ENCODE measurements around the gene MXD3. TPM values are rescaled to one million over a fixed set of nuclear protein-coding genes. Genes with fewer than 3 reads are reported as not detected.
A peak's percentile ranks its signal among the peaks of the same experiment; 100 is the strongest.

The MXD3 gene
- total RNA-seq, 1 donor from 2014 or later, result 6.4 TPM

DNA sequence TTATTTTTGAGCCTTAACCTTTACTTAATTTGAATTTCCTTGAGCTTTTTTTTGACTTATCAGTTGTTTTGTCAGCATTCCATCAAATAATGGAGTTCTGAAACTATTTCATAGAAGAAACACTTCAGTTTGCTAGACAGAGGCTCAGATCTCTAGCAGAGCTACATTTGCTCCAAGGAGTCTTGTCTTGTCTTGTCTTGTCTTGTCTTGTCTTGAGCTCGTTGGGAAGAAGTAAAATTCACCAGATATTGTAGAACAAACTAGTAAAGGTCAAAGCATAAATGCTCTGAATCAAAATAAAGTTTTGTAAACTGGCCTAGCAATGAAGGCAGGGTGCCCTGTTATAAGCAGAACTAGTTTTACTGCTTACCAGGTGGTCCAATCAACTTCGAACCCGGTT lies 41.7 kb downstream of the MXD3 start:
- no peaks in the 10 kb centered on the region for H3K9me3 Mint-ChIP-seq (ENCODE audit: unreplicated experiment)
- H3K4me3 Mint-ChIP-seq (ENCODE audit: unreplicated experiment), result no peak overlapping the region
- H3K36me3 Mint-ChIP-seq (ENCODE audit: low read depth, unreplicated experiment), result peaks cover 43% of the 10 kb centered on the region
- TF ChIP-seq CTCF (IDR thresholded peaks at IDR 0.05; ENCODE audit: unreplicated experiment), result no peak
- H3K27me3 Mint-ChIP-seq (ENCODE audit: unreplicated experiment), result peaks cover 5% of the 10 kb centered on the region
- no peaks in the 10 kb centered on the region for H3K4me1 Mint-ChIP-seq (ENCODE audit: unreplicated experiment)
- H3K27ac Mint-ChIP-seq (ENCODE audit: unreplicated experiment), result no peak overlapping the region
- DNase-seq (ENCODE audit: low spot score), result no peak

- Mint-ChIP-seq H3K4me3 (ENCODE audit: unreplicated experiment) (no peak overlapping the region), H3K36me3 (ENCODE audit: low read depth, unreplicated experiment) (peaks cover 41% of the 10 kb centered on the region), H3K4me1 (ENCODE audit: unreplicated experiment) (no peaks in the 10 kb centered on the region), H3K9me3 (ENCODE audit: unreplicated experiment) (no peaks in the 10 kb centered on the region), H3K27me3 (ENCODE audit: unreplicated experiment) (peaks cover 5% of the 10 kb centered on the region), H3K27ac (ENCODE audit: unreplicated experiment) (peak overlapping the region; percentile 34)
- no peak for TF ChIP-seq CTCF (IDR thresholded peaks at IDR 0.05; ENCODE audit: unreplicated experiment)
- no peak for DNase-seq (ENCODE audit: low spot score)
Measured at GRCh38 chr5:177269232-177269895, 42.3 kb downstream of the MXD3 start.

GRCh38 chr5:177265395-177265794 lies 46.3 kb downstream of the MXD3 start:
- no peaks in the 10 kb centered on the region for H3K4me1 Mint-ChIP-seq (ENCODE audit: unreplicated experiment)
- peaks cover 41% of the 10 kb centered on the region for H3K36me3 Mint-ChIP-seq (ENCODE audit: low read depth, unreplicated experiment)
- H3K27me3 Mint-ChIP-seq (ENCODE audit: unreplicated experiment), result no peaks in the 10 kb centered on the region
- no peaks in the 10 kb centered on the region for H3K9me3 Mint-ChIP-seq (ENCODE audit: unreplicated experiment)
- no peak overlapping the region for H3K4me3 Mint-ChIP-seq (ENCODE audit: unreplicated experiment)
- H3K27ac Mint-ChIP-seq (ENCODE audit: unreplicated experiment), result no peak overlapping the region
- no peak for TF ChIP-seq CTCF (IDR thresholded peaks at IDR 0.05; ENCODE audit: unreplicated experiment)
- no peak for DNase-seq (ENCODE audit: low spot score)

GRCh38 chr5:177264178-177264577 lies 47.5 kb downstream of the MXD3 start:
- H3K4me3 Mint-ChIP-seq (ENCODE audit: unreplicated experiment), result no peak overlapping the region
- no peak overlapping the region for H3K27ac Mint-ChIP-seq (ENCODE audit: unreplicated experiment)
- H3K27me3 Mint-ChIP-seq (ENCODE audit: unreplicated experiment), result no peaks in the 10 kb centered on the region
- TF ChIP-seq CTCF (IDR thresholded peaks at IDR 0.05; ENCODE audit: unreplicated experiment), result no peak
- DNase-seq (ENCODE audit: low spot score), result no peak
- H3K9me3 Mint-ChIP-seq (ENCODE audit: unreplicated experiment), result no peaks in the 10 kb centered on the region
- no peaks in the 10 kb centered on the region for H3K4me1 Mint-ChIP-seq (ENCODE audit: unreplicated experiment)
- H3K36me3 Mint-ChIP-seq (ENCODE audit: low read depth, unreplicated experiment), result peaks cover 39% of the 10 kb centered on the region

DNA sequence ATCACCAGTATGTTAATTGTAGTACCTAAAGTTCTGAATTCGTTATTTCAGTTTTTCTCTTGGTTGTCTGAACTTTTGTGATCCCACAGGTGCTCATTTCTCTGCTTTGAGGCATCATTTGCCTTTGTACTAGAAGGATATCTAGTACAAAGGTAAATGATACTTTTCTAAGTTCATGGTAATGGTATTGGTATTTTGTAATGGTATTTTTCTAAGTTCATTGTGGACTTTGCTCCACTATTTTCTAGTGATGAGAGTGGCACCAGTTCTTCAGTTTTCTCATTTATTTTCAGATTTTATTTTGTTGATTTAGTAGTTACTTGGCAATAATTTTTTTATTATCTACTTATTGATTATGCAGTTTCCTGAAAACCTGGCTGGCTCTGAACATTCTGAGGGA lies 50.2 kb downstream of the MXD3 start:
- H3K27ac Mint-ChIP-seq (ENCODE audit: unreplicated experiment), result no peak overlapping the region
- no peak for TF ChIP-seq CTCF (IDR thresholded peaks at IDR 0.05; ENCODE audit: unreplicated experiment)
- no peaks in the 10 kb centered on the region for H3K27me3 Mint-ChIP-seq (ENCODE audit: unreplicated experiment)
- H3K4me3 Mint-ChIP-seq (ENCODE audit: unreplicated experiment), result no peak overlapping the region
- no peaks in the 10 kb centered on the region for H3K9me3 Mint-ChIP-seq (ENCODE audit: unreplicated experiment)
- peaks cover 41% of the 10 kb centered on the region for H3K36me3 Mint-ChIP-seq (ENCODE audit: low read depth, unreplicated experiment)
- no peak for DNase-seq (ENCODE audit: low spot score)
- no peaks in the 10 kb centered on the region for H3K4me1 Mint-ChIP-seq (ENCODE audit: unreplicated experiment)

Measured in endothelial cell (in vitro differentiated cells).